Activated T-cell treated with anti-CD3 and anti-CD28 coated beads, Interleukin-2, amount 50 U/mL, for 1 hour (primary cell): Measurements from ENCODE around the gene JARID2.
A peak's percentile ranks its signal among the peaks of the same experiment; 100 is the strongest.

Source experiments
- DNase-seq: peaks from one replicate; pipeline ENCODE4 v3.0.0-alpha.2; 2020

JARID2 gene

GRCh38 chr6:15245361-15246216 is at the start of gene JARID2:
JARID2 (plus strand) TSS chr6:15246069; CDS start chr6:15246540, 471 bp downstream.
- DNase-seq: peak; percentile 94

- DNase-seq: no peak
Observed at GRCh38 chr6:15200087-15200486, 45.8 kb upstream of the JARID2 start.

GRCh38 chr6:15205321-15205720 is 40.5 kb upstream of the JARID2 start:
- no peak for DNase-seq

- DNase-seq: no peak
Observed at GRCh38 chr6:15206887-15207286, 39.0 kb upstream of the JARID2 start.

DNA sequence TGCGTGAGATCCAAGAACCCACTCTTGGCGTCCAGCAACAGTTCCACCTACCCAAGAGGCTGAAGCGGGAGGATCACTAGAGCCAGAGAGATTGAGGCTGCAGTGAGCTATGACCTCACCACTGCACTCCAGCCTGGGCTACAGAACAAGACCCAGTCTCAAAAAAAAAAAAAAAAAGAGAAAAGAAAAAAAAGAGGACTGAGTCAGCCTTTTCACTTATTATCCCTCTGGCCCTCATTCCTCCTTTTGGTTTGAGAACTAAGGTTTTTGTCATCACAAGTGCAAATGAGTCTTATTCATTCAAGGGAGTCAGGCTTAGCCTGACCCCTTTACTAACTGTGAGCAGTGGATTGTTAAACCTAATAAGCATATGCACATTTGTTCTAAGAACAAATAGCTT is 37.9 kb upstream of the JARID2 start:
- no peak for DNase-seq

- no peak for DNase-seq
Observed at GRCh38 chr6:15213838-15214400, 31.9 kb upstream of the JARID2 start.

DNA sequence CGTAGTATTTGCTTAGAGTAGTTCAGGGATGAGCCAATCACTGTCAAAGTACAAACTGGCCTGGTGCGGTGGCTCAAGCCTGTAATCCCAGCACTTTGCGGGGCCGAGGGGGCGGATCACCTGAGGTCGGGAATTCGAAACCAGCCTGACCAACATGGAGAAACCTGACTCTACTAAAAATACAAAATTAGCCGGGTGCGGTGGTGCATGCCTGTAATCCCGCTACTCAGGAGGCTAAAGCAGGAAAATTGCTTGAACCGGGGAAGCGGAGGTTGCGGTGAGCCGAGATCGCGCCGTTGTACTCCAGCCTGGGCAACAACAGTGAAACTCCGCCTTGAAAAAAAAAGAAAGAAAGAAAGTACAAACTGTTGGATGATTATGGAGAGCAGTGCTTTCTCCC is 27.5 kb upstream of the JARID2 start:
- DNase-seq: no peak

DNA sequence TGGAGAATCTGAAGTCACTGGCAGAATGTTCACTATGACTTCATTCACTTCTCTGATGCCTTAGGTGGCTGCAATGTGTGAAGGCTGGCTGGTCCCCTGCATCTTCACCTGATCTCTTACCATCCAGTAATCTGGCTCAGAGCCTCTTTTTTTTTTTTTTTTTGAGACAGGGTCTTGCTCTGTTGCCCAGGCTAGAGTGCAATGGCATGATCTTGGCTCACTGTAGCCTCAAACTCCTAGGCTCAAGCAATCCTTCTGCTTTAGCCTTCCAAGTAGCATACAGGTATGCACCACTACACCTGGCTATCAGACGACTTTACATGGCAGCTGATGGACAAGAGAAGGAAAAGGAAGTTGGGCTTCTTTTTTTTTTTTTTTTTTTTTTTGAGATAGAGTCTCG is 25.8 kb upstream of the JARID2 start:
- no peak for DNase-seq

DNA sequence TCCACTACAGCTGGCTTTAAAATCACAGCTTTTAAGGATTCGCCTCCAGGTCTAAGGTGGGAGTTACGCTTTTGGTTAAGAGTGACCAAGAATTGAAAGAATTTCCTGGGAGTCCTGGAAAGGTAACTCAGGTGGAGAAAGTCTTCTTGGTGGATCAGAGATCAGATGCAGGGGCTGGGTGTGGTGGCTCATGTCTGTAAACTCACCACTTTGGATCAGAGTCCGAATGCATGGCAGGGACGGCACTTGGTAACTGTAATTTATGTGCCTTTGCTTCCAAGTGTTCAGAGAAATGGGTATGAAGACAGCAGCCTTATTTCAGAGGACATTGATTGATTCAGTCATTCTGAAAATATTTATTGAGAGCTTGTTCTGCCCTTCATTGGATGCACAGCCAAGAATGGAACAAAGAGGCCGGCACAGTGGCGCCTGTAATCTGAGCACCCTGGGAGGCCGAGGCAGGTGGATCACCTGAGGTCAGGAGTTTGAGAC is 18.0 kb upstream of the JARID2 start:
- DNase-seq: no peak

DNA sequence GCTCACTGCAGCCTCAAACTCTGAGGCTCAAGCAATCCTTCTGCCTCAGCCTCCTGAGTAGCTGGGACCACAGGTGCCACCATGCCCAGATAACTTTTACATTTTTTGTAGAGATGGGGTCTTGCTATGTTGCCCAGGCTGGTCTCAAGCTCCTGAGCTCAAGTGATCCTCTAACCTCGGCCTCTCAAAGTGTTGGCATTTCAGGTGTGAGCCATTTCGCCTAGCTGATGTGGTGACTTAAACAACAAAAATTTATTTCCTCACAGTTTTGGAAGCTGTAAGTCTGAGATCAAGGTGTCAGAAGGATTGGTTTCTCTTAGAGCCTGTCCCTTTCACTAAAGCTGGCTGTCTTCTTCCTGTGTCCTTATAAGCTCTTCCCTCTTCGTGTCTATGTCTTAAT is 15.0 kb upstream of the JARID2 start:
- no peak for DNase-seq

GRCh38 chr6:15232836-15233510 is 12.9 kb upstream of the JARID2 start:
- DNase-seq: no peak

GRCh38 chr6:15234068-15234758 is 11.7 kb upstream of the JARID2 start:
- DNase-seq: no peak

DNA sequence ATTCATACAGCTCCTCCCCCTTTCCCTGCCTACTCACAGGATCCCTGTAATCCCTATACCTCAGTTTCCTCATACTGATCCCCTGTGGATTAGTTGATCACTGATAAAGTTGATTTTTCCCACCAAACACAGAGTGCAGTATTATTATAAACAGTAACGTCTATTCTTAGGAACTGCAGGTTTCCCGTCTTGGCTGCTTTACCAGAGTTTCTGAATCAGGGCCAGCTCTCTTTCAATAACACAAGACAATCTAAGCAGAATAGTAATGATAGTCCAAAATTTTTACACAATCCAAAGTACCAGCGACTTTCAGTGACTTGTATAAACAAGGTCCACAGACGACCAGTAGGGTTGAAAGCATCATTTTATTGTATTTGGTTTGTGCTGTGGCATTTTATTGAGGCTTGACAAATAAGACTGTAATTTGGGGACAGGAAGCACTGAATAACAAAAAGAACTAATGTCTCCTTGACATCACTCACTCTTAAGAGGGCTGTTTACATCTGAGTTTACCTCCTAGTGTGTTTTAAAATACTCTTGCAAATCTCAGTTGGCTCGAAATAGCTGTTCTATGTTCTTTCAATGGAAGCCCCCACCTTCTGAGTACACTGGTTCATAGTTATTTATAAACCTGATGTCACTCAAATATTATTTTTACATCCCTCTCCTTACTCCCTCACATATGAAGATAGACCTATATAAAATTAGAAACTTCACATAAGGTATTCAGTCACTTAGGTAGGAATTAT is 6.1 kb upstream of the JARID2 start:
- no peak for DNase-seq

DNA sequence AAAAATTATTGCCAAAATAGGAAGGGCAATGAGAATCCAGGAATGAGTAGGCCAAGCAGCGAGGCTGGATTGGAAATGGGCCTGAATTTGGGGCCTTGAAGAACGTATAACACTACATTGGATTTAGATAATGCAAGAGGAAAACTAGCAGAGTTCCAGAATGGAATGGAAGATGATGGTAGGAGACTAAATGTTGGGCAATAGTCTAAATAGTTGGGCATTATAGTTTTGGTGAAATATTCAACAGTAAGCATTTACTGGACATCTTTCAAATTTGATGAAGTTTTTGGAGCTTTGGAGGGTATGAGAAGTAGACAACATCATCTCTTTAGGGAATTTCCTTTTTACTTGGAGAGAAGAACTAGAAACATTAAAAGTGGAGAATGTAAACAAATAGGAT is 3.4 kb upstream of the JARID2 start:
- no peak for DNase-seq

DNA sequence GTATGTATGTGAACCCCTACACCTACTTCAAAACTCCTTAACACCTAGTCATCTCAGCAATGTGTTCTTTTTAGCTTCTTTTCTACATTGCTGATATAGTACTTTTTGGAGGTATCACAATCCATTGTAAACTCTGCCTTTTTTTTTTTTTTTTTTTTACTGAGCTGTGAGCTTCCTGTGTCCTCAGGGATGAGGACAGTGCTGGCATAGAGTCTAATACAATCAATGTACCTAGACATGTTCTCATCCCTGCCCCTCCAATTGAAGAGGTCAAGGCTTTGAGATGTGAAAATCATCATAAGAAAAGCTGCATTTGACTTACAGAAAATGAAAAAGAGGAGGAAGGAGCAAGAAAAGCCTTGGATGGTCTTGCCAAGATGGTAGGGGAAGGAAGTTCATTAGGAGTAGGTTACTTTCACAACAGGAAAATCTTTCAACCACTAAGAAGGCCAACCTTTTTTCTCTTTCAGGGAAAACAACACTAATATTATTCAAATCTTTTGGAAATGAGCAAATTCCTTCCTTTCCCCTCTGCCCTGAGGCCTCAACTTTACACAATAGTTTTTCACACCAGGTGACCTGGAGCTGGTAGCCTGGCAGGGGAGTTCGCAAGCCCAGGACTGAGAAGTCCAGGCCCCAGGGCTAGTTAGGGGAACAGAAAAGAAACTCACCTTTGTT is 2.8 kb upstream of the JARID2 start:
- DNase-seq: no peak

DNA sequence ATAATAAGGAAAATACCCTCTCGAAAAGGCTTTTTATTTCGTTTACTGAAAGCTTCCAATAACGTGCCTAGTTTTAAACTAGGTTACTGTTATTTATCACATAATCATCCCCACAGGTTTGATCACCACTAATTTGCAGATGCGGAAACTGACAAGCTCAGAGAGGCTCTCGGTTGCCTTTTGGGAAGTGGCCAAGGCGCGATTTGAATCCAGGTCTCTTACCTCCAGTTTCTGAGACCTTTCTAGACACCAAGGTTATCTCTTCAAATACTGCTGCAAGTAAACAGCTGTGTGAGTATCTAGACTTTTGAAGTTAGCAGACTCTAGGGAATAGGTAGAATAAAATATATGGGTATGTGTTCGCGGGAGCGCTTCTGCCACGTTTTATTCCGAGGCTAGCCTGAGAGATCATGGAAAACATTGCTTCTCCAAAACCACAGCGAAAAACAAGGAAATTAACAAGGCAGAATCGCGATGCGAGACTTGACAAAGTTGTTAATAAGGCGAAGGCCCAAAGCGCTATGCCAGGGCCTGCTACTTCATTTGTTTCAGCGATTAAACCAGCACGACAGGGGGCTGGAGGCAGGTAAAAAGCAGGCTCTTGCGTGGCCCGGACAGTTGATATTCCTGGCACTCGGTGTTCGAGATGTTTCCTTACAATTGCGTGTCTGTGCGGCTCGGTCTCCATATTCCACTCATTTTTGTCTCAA is 1.8 kb upstream of the JARID2 start:
- no peak for DNase-seq

GRCh38 chr6:15244620-15245360 is 1.1 kb upstream of the JARID2 start:
- no peak for DNase-seq

DNA sequence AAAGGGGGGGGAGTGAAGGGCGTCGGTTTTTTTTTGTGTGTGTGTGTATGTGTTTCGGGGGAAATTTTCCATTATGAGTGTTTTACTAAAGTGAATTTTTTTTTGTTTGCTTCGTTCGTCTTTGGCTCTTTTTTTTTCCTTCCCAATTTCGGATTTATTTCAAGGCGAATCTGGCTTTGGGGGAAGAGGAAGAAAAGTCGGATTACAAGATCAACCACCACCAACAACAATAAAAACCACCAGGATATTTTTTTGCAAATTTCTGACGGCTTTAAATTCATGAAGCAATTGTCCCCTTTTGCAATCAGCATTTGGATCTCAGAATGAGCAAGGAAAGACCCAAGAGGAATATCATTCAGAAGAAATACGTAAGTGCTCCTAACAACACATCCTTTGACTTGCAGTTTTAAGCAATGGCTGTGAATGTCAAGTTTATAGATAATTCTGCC is 372 bp downstream of the JARID2 start:
- DNase-seq: no peak

DNA sequence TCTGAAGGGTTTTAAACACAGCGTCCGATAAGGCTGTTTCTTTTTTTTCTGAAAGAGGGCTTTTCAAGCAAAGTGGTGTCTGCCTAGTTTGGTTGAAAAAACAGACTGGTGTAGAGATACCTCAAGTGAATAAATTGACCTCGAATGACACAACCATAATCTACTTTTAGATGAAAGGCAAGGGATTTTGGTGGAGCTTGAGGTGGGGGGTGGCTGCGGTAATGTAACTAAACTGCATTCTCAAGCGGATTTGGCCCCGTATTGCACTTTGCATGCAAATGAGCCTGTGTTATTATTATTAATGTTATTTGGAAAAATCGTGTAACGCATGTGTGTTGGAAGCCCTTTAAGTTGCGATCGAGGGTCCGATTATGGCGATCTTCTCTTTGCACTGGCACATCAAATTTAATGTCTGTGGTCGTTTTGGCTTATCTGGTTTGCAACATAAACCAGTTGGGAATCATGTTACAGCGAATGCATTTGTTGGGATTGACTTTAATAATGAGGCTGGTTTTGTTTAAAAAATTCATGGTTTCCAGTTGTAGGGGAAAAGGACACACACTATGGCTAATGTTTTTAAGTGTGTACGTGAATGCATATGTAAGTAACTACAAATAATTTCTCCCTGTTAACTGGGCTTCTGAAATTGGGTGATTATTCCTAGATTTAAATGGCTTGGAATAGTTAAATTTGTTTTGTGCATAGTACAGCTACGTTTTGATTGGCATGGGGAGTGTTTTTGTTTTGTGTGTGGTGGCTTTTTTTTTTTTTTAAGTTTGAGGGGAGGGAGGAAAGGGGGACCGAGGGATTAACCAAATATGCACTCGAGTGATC is 1.0 kb downstream of the JARID2 start:
- DNase-seq: peak; percentile 35
